WERI-Rb-1 (cell line): Measurements from ENCODE around the gene MTHFD2L.

Experiments used
- DNase-seq: peaks from one replicate; pipeline ENCODE4 v3.0.0-alpha.2; 2020
- H3K27ac ChIP-seq: fragments of 250-450 bp; sonication (Bioruptor Pico); 2 replicates; pipeline ENCODE4 v1.5.1; 2020; ENCODE audit warnings: mild to moderate bottlenecking, moderate library complexity
- H3K27me3 ChIP-seq: fragments of 250-450 bp; sonication (Bioruptor Pico); 2 replicates; pipeline ENCODE4 v1.5.1; 2021; ENCODE audit warnings: mild to moderate bottlenecking, low read depth, moderate library complexity; ENCODE audit not compliant: insufficient read depth, severe bottlenecking
- H3K36me3 ChIP-seq: fragments of 250-450 bp; sonication (Bioruptor Pico); 2 replicates; pipeline ENCODE4 v1.5.1; 2020; ENCODE audit warnings: mild to moderate bottlenecking, moderate library complexity
- H3K4me3 ChIP-seq: 2 replicates; pipeline ENCODE4 v1.5.1; 2011; ENCODE audit warnings: low read depth, mild to moderate bottlenecking, control low read depth, low read length
- H3K9me3 ChIP-seq: fragments of 250-450 bp; sonication (Bioruptor Pico); 2 replicates; pipeline ENCODE4 v1.5.1; 2021; ENCODE audit warnings: mild to moderate bottlenecking, moderate library complexity; ENCODE audit not compliant: severe bottlenecking
- CTCF ChIP-seq: IDR thresholded peaks from 2 replicates; pipeline ENCODE4 v1.5.1; 2011; ENCODE audit warnings: low read depth, mild to moderate bottlenecking, control low read depth, inconsistent platforms, low read length

MTHFD2L gene

GRCh38 chr4:74297539-74297938 lies 139.6 kb downstream of the MTHFD2L start:
- no peak for DNase-seq
- no peak overlapping the region for H3K4me3 ChIP-seq
- no peak overlapping the region for H3K27ac ChIP-seq
- no peaks in the 10 kb centered on the region for H3K36me3 ChIP-seq
- TF ChIP-seq CTCF: no peak
- no peaks in the 10 kb centered on the region for H3K27me3 ChIP-seq
- H3K9me3 ChIP-seq: no peaks in the 10 kb centered on the region

GRCh38 chr4:74304095-74304625 lies 146.2 kb downstream of the MTHFD2L start:
- DNase-seq: no peak
- Histone ChIP-seq H3K27ac (no peak overlapping the region), H3K4me3 (no peak overlapping the region), H3K9me3 (no peaks in the 10 kb centered on the region), H3K36me3 (no peaks in the 10 kb centered on the region), H3K27me3 (no peaks in the 10 kb centered on the region)
- TF ChIP-seq CTCF: no peak

GRCh38 chr4:74305000-74305399 lies 147.1 kb downstream of the MTHFD2L start:
- TF ChIP-seq CTCF: no peak
- no peaks in the 10 kb centered on the region for H3K27me3 ChIP-seq

GRCh38 chr4:74307170-74307569 lies 149.3 kb downstream of the MTHFD2L start:
- no peaks in the 10 kb centered on the region for H3K36me3 ChIP-seq
- no peak overlapping the region for H3K27ac ChIP-seq
- no peaks in the 10 kb centered on the region for H3K9me3 ChIP-seq
- H3K27me3 ChIP-seq: no peaks in the 10 kb centered on the region
- no peak for TF ChIP-seq CTCF
- DNase-seq: no peak
- H3K4me3 ChIP-seq: no peak overlapping the region

More at GRCh38 chr4:74305000-74305399, 147.1 kb downstream of the MTHFD2L start:
- Histone ChIP-seq H3K9me3 (no peaks in the 10 kb centered on the region), H3K36me3 (no peaks in the 10 kb centered on the region), H3K27ac (no peak overlapping the region), H3K4me3 (no peak overlapping the region)
- no peak for DNase-seq

GRCh38 chr4:74308215-74308614 lies 150.3 kb downstream of the MTHFD2L start, which contains the start of gene EPGN:
Gene EPGN (plus strand): TSS chr4:74308470. CDS start chr4:74308534, 64 bp downstream.
- TF ChIP-seq CTCF: no peak
- Histone ChIP-seq H3K36me3 (no peaks in the 10 kb centered on the region), H3K27ac (no peak within 1 kb of the TSS), H3K4me3 (no peak within 1 kb of the TSS), H3K27me3 (no peaks in the 10 kb centered on the region), H3K9me3 (no peaks in the 10 kb centered on the region)
- DNase-seq: no peak

- Histone ChIP-seq H3K4me3 (no peak overlapping the region), H3K27ac (no peak overlapping the region)
Observed at GRCh38 chr4:74309223-74309622, 151.3 kb downstream of the MTHFD2L start.

More at GRCh38 chr4:74309223-74309622, 151.3 kb downstream of the MTHFD2L start:
- no peaks in the 10 kb centered on the region for H3K27me3 ChIP-seq
- no peaks in the 10 kb centered on the region for H3K36me3 ChIP-seq
- TF ChIP-seq CTCF: no peak
- H3K9me3 ChIP-seq: no peaks in the 10 kb centered on the region
- no peak for DNase-seq
